ENCODE measurements around the gene COQ8A.

GRCh38 chr1:226948051-226948450 lies 8.0 kb downstream of the COQ8A start:
- TF ChIP-seq CTCF (IDR thresholded peaks at IDR 0.05) (no peak), EZH2phosphoT487 (IDR thresholded peaks at IDR 0.05) (no peak), EZH2 (IDR thresholded peaks at IDR 0.05) (no peak)
